Measurements from ENCODE around the gene KCNQ1.

KCNQ1 gene

GRCh38 chr11:2535673-2536439, 91.0 kb downstream of the KCNQ1 start:
- TF ChIP-seq POLR2A (IDR thresholded peaks at IDR 0.05; ENCODE audit: low read length): no peak
- no peak for TF ChIP-seq GATA1 (IDR thresholded peaks at IDR 0.05; ENCODE audit: low read depth, low read length)
- no peak for DNase-seq

DNA sequence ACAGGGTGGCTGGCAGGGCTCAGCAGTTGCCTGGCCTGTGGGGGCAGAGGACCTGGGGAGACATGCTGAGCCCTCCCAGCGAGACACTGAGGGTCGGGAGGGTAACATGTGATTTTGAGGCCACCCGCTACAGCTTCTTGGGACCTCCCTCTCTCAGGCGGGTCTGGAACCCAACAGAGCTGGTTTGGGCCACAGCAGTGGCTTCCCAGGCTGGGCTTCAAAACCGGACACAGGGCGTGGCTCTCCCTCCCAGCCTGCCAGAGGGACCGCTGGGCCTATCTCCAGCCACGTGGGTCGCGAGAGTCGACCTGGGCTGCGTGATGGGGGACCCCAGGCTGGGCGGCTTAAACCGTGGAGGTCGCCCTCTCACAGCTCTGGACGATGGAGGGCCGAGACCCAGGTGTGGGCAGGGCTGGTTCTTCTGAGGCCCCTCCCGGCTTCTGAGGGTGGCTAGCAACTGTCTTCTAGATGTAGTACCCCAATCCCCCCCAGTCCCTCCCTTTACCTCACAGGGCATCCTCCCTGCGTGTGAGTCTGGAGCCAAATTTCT, 91.7 kb downstream of the KCNQ1 start:
- DNase-seq: no peak
- TF ChIP-seq POLR2A (IDR thresholded peaks at IDR 0.05; ENCODE audit: low read length): no peak
- no peak for TF ChIP-seq GATA1 (IDR thresholded peaks at IDR 0.05; ENCODE audit: low read depth, low read length)

- TF ChIP-seq GATA1 (IDR thresholded peaks at IDR 0.05; ENCODE audit: low read depth, low read length): no peak
- TF ChIP-seq POLR2A (IDR thresholded peaks at IDR 0.05; ENCODE audit: low read length): no peak
- no peak for DNase-seq
Observed at GRCh38 chr11:2537010-2537705, 92.3 kb downstream of the KCNQ1 start.

- DNase-seq: no peak
Observed at GRCh38 chr11:2537896-2538724, 93.3 kb downstream of the KCNQ1 start.

DNA sequence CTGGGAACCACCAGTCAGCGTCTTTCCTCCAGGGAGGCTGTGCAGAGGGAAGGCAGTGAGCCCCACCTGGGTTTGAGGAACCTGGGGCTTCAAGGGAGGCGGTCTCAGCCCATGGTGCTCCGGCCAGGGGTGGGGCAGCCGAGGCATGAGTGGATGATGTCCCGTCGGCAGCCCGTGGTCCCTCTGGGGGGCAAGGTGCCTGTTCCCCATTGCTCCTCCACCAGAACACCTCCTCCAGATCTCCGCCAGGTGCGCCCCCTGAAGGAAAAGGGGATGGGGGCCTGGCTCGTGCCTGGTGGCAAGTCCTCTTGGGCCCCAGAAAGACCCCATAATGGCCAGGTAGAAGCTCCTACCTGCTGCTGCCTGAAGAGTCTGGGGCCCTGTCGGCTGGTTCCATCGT, 94.1 kb downstream of the KCNQ1 start:
- TF ChIP-seq GATA1 (IDR thresholded peaks at IDR 0.05; ENCODE audit: low read depth, low read length) (no peak), POLR2A (IDR thresholded peaks at IDR 0.05; ENCODE audit: low read length) (no peak)
- DNase-seq: no peak

More at GRCh38 chr11:2537896-2538724, 93.3 kb downstream of the KCNQ1 start:
- TF ChIP-seq GATA1 (IDR thresholded peaks at IDR 0.05; ENCODE audit: low read depth, low read length) (no peak), POLR2A (IDR thresholded peaks at IDR 0.05; ENCODE audit: low read length) (no peak)

GRCh38 chr11:2539371-2540222, 94.8 kb downstream of the KCNQ1 start:
- no peak for TF ChIP-seq GATA1 (IDR thresholded peaks at IDR 0.05; ENCODE audit: low read depth, low read length)
- TF ChIP-seq POLR2A (IDR thresholded peaks at IDR 0.05; ENCODE audit: low read length): no peak
- no peak for DNase-seq

- no peak for DNase-seq
- TF ChIP-seq GATA1 (IDR thresholded peaks at IDR 0.05; ENCODE audit: low read depth, low read length): no peak
- TF ChIP-seq POLR2A (IDR thresholded peaks at IDR 0.05; ENCODE audit: low read length): no peak
Observed at GRCh38 chr11:2540223-2540991, 95.6 kb downstream of the KCNQ1 start.

GRCh38 chr11:2540992-2541680, 96.3 kb downstream of the KCNQ1 start:
- no peak for DNase-seq
- TF ChIP-seq GATA1 (IDR thresholded peaks at IDR 0.05; ENCODE audit: low read depth, low read length): no peak
- no peak for TF ChIP-seq POLR2A (IDR thresholded peaks at IDR 0.05; ENCODE audit: low read length)

DNA sequence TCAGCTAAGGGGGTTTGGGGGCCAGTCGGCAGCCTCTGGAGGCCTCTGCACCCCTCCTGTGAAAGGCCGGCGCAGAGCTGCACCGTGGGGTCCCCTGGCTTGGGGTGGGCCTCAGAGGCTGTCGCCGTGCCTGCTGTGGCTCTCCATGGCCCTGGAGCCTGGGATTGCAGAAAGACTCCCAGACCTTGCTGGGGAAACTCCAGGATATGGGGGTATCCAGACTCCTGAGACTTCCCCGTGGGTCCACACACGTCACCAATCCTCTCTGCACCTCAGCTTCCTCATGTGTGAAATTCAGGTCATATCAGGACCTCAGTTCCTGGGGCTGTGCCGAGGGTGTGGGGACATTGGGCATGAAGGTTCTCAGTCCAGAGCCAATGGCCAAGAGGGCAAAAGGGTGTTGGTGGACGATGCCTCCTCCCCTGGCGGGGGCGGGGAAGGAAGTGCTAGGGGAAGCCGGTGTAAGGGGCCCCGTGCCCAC, 97.1 kb downstream of the KCNQ1 start:
- DNase-seq: no peak
- no peak for TF ChIP-seq POLR2A (IDR thresholded peaks at IDR 0.05; ENCODE audit: low read length)
- TF ChIP-seq GATA1 (IDR thresholded peaks at IDR 0.05; ENCODE audit: low read depth, low read length): no peak

DNA sequence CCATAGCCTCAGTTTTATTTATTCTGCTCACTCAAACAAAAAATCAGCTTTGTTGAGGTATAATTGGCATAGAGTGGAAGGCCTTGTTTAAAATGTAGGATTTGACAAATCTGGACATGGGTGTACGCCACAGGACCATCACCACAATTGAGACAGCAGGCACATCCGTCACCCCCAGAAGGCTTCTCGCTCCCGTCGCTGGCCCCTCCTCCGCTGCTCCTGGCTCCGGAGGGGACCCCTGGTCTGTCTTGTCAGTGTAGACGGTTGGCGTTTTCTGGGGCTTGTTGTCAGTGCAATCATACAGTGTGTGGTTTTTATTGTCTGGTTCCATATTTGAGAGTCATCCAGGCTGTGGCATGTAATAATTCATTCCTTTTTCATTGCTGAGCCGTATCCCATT, 97.6 kb downstream of the KCNQ1 start:
- TF ChIP-seq GATA1 (IDR thresholded peaks at IDR 0.05; ENCODE audit: low read depth, low read length) (no peak), POLR2A (IDR thresholded peaks at IDR 0.05; ENCODE audit: low read length) (no peak)
- no peak for DNase-seq

DNA sequence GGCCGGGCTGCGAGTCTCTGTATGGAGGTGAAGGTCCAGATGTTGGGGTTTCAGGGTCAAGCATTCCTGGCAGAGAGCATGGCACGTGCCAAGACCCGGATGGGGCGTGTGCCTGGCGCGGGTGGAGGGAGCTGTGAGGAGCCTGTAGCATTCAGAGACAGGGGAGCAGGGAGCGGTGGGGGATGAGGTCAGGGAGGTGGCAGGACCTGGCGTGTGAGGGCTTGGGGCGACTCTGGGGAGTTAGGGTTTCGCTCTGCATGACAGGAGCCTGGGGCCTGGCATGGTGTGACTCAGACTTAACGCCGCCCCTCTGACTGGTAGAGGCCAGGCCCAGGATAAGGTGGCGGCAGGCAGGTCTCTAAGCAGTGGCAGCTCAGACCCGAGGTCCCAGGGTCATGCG, 103.0 kb downstream of the KCNQ1 start:
- DNase-seq: no peak
- TF ChIP-seq POLR2A (IDR thresholded peaks at IDR 0.05; ENCODE audit: low read length) (no peak), GATA1 (IDR thresholded peaks at IDR 0.05; ENCODE audit: low read depth, low read length) (no peak)

- TF ChIP-seq GATA1 (IDR thresholded peaks at IDR 0.05; ENCODE audit: low read depth, low read length): no peak
- no peak for DNase-seq
Observed at GRCh38 chr11:2548596-2548995, 103.8 kb downstream of the KCNQ1 start.
